ENCODE data around the gene CES3.

GRCh38 chr16:66920924-66921680 is 40.0 kb upstream of the CES3 start:
- TF ChIP-seq, protein P1, sequence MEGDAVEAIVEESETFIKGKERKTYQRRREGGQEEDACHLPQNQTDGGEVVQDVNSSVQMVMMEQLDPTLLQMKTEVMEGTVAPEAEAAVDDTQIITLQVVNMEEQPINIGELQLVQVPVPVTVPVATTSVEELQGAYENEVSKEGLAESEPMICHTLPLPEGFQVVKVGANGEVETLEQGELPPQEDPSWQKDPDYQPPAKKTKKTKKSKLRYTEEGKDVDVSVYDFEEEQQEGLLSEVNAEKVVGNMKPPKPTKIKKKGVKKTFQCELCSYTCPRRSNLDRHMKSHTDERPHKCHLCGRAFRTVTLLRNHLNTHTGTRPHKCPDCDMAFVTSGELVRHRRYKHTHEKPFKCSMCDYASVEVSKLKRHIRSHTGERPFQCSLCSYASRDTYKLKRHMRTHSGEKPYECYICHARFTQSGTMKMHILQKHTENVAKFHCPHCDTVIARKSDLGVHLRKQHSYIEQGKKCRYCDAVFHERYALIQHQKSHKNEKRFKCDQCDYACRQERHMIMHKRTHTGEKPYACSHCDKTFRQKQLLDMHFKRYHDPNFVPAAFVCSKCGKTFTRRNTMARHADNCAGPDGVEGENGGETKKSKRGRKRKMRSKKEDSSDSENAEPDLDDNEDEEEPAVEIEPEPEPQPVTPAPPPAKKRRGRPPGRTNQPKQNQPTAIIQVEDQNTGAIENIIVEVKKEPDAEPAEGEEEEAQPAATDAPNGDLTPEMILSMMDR (IDR thresholded peaks at IDR 0.05; ENCODE audit: poor library complexity, severe bottlenecking), result no peak
- TF ChIP-seq POLR2AphosphoS5 (IDR thresholded peaks at IDR 0.05) (no peak), EP300 (conservative IDR thresholded peaks at IDR 0.05; ENCODE audit: poor library complexity, severe bottlenecking) (no peak)
